GM12874 (cell line): ENCODE measurements around the gene FGD3.

Experiments
- CTCF ChIP-seq: IDR thresholded peaks from 2 replicates; pipeline ENCODE4 v1.5.1; 2011; ENCODE audit warnings: low read depth, mild to moderate bottlenecking, control low read depth, low read length, moderate library complexity; ENCODE audit not compliant: insufficient read depth

The FGD3 gene

GRCh38 chr9:92962303-92962649 is 15.0 kb downstream of the FGD3 start:
- TF ChIP-seq CTCF = no peak

GRCh38 chr9:92962846-92963245 is 15.5 kb downstream of the FGD3 start:
- no peak for TF ChIP-seq CTCF

- TF ChIP-seq CTCF = no peak
Observed at GRCh38 chr9:92963831-92964606, 16.7 kb downstream of the FGD3 start.

GRCh38 chr9:92964607-92965060 is 17.3 kb downstream of the FGD3 start:
- no peak for TF ChIP-seq CTCF

- no peak for TF ChIP-seq CTCF
Observed at GRCh38 chr9:92965061-92965758, 17.9 kb downstream of the FGD3 start.

- no peak for TF ChIP-seq CTCF
Observed at GRCh38 chr9:92965759-92966517, 18.6 kb downstream of the FGD3 start.

- no peak for TF ChIP-seq CTCF
Observed at GRCh38 chr9:92966518-92966800, 19.1 kb downstream of the FGD3 start.
